ENCODE results near the gene TBC1D16. TPM values are rescaled to one million over a fixed set of nuclear protein-coding genes. Genes with fewer than 3 reads are reported as not detected.
A peak's percentile ranks its signal among the peaks of the same experiment; 100 is the strongest.

The TBC1D16 gene
- total RNA-seq, 1 donor from 2014 or later: 21.7 TPM

DNA sequence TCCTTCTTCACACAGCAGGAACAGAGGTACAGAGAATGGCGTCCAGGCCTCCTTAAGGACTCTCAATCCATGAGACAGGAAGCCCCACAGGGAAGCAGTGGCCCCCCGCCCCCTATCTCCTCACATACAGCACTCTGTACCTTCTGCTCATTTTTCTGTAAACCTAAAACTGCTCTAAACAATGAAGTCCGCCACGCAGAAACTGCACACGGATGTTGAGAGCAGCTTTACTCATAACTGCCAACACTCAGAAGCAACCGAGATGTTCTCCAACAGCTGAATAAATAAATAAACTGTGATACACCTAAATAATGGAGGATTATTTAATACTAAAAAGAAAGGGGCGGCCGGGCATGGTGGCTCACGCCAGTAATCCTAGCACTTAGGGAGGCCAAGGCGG is 9.9 kb downstream of the TBC1D16 start:
- Histone ChIP-seq H3K4me1 (peaks cover 29% of the 10 kb centered on the region), H3K4me3 (no peak overlapping the region), H3K36me3 (no peaks in the 10 kb centered on the region), H3K9me3 (no peaks in the 10 kb centered on the region), H3K27me3 (no peaks in the 10 kb centered on the region), H3K27ac (no peak overlapping the region)
- TF ChIP-seq, protein P1, sequence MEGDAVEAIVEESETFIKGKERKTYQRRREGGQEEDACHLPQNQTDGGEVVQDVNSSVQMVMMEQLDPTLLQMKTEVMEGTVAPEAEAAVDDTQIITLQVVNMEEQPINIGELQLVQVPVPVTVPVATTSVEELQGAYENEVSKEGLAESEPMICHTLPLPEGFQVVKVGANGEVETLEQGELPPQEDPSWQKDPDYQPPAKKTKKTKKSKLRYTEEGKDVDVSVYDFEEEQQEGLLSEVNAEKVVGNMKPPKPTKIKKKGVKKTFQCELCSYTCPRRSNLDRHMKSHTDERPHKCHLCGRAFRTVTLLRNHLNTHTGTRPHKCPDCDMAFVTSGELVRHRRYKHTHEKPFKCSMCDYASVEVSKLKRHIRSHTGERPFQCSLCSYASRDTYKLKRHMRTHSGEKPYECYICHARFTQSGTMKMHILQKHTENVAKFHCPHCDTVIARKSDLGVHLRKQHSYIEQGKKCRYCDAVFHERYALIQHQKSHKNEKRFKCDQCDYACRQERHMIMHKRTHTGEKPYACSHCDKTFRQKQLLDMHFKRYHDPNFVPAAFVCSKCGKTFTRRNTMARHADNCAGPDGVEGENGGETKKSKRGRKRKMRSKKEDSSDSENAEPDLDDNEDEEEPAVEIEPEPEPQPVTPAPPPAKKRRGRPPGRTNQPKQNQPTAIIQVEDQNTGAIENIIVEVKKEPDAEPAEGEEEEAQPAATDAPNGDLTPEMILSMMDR (IDR thresholded peaks at IDR 0.05): no peak
- DNase-seq (no peak), ATAC-seq (no peak)
- intact Hi-C loops (cut with DNase I): no loop called here

DNA sequence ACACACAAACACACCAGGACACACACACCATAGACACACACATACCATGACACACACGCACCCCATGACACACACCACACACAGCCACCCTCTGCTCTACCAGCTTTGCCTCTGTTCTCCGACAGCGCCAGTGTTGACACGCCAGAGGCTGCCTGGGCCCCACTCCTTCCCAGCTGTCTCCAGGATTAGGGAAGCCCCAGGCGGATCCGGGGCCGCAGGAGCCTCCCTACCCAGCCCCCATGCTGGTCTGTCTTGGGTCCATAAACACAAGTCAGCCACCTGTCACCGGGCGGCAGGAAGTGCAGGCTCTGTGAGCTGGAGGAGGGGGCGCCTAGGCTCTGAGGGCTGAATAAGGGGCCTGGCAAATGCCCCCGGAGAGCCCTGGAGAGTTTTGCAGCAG is 10.5 kb downstream of the TBC1D16 start:
- peaks cover 23% of the 10 kb centered on the region for H3K4me1 ChIP-seq
- no peak overlapping the region for H3K4me3 ChIP-seq
- no peak for DNase-seq
- no peak overlapping the region for H3K27ac ChIP-seq
- TF ChIP-seq, protein P1 (IDR thresholded peaks at IDR 0.05): no peak
- H3K9me3 ChIP-seq: no peaks in the 10 kb centered on the region
- H3K36me3 ChIP-seq: no peaks in the 10 kb centered on the region
- ATAC-seq: no peak
- no peaks in the 10 kb centered on the region for H3K27me3 ChIP-seq
- intact Hi-C loops (cut with DNase I): no loop called here

- no peaks in the 10 kb centered on the region for H3K9me3 ChIP-seq
- H3K27ac ChIP-seq: no peak overlapping the region
- intact Hi-C loops (cut with DNase I): no loop called here
- no peaks in the 10 kb centered on the region for H3K27me3 ChIP-seq
- TF ChIP-seq, protein P1 (IDR thresholded peaks at IDR 0.05): no peak
- H3K36me3 ChIP-seq: no peaks in the 10 kb centered on the region
- DNase-seq (no peak), ATAC-seq (peak; percentile 53)
- no peak overlapping the region for H3K4me3 ChIP-seq
- H3K4me1 ChIP-seq: peaks cover 21% of the 10 kb centered on the region
Observed at GRCh38 chr17:80024206-80024972, 11.3 kb downstream of the TBC1D16 start.

GRCh38 chr17:80023481-80024205 is 12.0 kb downstream of the TBC1D16 start:
- no peaks in the 10 kb centered on the region for H3K36me3 ChIP-seq
- peaks cover 22% of the 10 kb centered on the region for H3K4me1 ChIP-seq
- no peak overlapping the region for H3K27ac ChIP-seq
- H3K27me3 ChIP-seq: no peaks in the 10 kb centered on the region
- no peaks in the 10 kb centered on the region for H3K9me3 ChIP-seq
- intact Hi-C loops (cut with DNase I): no loop called here
- no peak overlapping the region for H3K4me3 ChIP-seq
- peak; percentile 41 for ATAC-seq
- TF ChIP-seq, protein P1 (IDR thresholded peaks at IDR 0.05): no peak
- DNase-seq: no peak

DNA sequence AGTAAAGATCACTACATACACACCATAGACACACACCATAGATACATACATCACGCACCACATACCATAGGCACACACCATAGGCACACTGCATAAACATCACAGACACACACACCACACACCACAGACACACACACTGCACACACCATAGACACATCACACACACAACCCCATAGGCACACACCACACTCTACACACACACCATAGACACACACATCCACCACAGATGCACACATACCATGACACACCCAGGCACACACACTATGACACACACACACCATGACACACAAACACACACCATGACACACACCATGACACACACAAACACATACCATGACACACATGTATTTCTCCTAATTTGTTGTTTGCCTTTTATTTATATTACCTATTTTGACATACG is 14.1 kb downstream of the TBC1D16 start:
- TF ChIP-seq, protein P1 (IDR thresholded peaks at IDR 0.05): no peak
- no peaks in the 10 kb centered on the region for H3K36me3 ChIP-seq
- no peak overlapping the region for H3K27ac ChIP-seq
- intact Hi-C loops (cut with DNase I): no loop called here
- H3K27me3 ChIP-seq: no peaks in the 10 kb centered on the region
- H3K9me3 ChIP-seq: no peaks in the 10 kb centered on the region
- DNase-seq (no peak), ATAC-seq (no peak)
- H3K4me3 ChIP-seq: no peak overlapping the region
- H3K4me1 ChIP-seq: peaks cover 13% of the 10 kb centered on the region
